Measurements from ENCODE around the gene IRAK1.

Gene IRAK1

DNA sequence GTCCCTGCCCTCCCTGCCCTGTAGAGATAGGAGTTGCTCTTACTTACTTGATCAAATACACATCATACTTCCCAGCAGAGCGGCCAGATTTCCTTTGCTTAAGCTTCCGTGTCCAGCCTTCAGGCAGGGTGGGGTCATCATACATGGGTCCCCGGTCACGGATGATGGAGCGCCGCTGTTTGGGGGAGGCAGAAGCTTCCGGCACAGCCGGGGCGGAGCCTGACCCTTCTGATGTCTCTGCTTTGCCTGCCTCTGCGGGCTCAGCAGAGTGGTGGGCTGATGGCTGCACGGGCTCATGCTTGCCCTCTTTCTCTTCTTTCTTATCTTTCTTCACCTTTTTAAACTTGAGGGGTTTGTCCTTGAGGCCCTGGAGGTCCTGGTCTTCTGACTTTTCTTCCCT lies 12.5 kb upstream of the IRAK1 start:
- H3K27me3 ChIP-seq (ENCODE audit: insufficient read depth, low read length, poor library complexity) = no peaks in the 10 kb centered on the region
- H2BK15ac ChIP-seq (replicated peaks; ENCODE audit: low read depth) = no peak overlapping the region
- no peaks in the 10 kb centered on the region for H3K79me1 ChIP-seq (ENCODE audit: low read length)
- no peak overlapping the region for H4K5ac ChIP-seq (ENCODE audit: low read length)
- no peaks in the 10 kb centered on the region for H3K4me1 ChIP-seq (ENCODE audit: control insufficient read depth, low read depth, low read length)
- no peak overlapping the region for H3K56ac ChIP-seq (ENCODE audit: low read length)
- no peak overlapping the region for H3K18ac ChIP-seq (ENCODE audit: low read length)
- no CpG with 5 or more reads among the region's 11 CpGs for WGBS (ENCODE audit: extremely low coverage, insufficient coverage, low lambda C conversion rate)
- H4K8ac ChIP-seq (ENCODE audit: low read depth, low read length) = no peak overlapping the region
- no peak overlapping the region for H3K4ac ChIP-seq (ENCODE audit: low read depth, low read length)
- no peak overlapping the region for H3K27ac ChIP-seq (ENCODE audit: low read depth, low read length)
- H3K9ac ChIP-seq (ENCODE audit: low read length) = no peak overlapping the region
- H3K4me2 ChIP-seq (ENCODE audit: low read length) = no peak overlapping the region
- DNase-seq = no peak
- H2BK5ac ChIP-seq (ENCODE audit: low read length) = no peak overlapping the region
- no peak overlapping the region for H2BK120ac ChIP-seq (ENCODE audit: low read depth, low read length)
- no peaks in the 10 kb centered on the region for H3K79me2 ChIP-seq (ENCODE audit: control insufficient read depth, insufficient read depth, low read length)
- no peaks in the 10 kb centered on the region for H3K36me3 ChIP-seq (ENCODE audit: control insufficient read depth, insufficient read depth, low read length)
- no peak overlapping the region for H3K4me3 ChIP-seq (ENCODE audit: low read length)
- no peak overlapping the region for H2AK5ac ChIP-seq (ENCODE audit: low read length)
- H3K23ac ChIP-seq (ENCODE audit: low read length) = no peak overlapping the region

GRCh38 chrX:154030715-154031305 lies 11.1 kb upstream of the IRAK1 start:
- Histone ChIP-seq H3K36me3 (ENCODE audit: control insufficient read depth, insufficient read depth, low read length) (no peaks in the 10 kb centered on the region), H3K4ac (ENCODE audit: low read depth, low read length) (no peak overlapping the region), H3K18ac (ENCODE audit: low read length) (no peak overlapping the region), H3K4me2 (ENCODE audit: low read length) (no peak overlapping the region), H4K5ac (ENCODE audit: low read length) (no peak overlapping the region), H3K4me3 (ENCODE audit: low read length) (no peak overlapping the region), H3K79me1 (ENCODE audit: low read length) (no peaks in the 10 kb centered on the region), H2BK120ac (ENCODE audit: low read depth, low read length) (no peak overlapping the region), H2AK5ac (ENCODE audit: low read length) (no peak overlapping the region), H2BK5ac (ENCODE audit: low read length) (no peak overlapping the region), H3K9ac (ENCODE audit: low read length) (no peak overlapping the region), H3K23ac (ENCODE audit: low read length) (no peak overlapping the region), H2BK15ac (replicated peaks; ENCODE audit: low read depth) (no peak overlapping the region), H3K79me2 (ENCODE audit: control insufficient read depth, insufficient read depth, low read length) (no peaks in the 10 kb centered on the region), H4K8ac (ENCODE audit: low read depth, low read length) (no peak overlapping the region), H3K27me3 (ENCODE audit: insufficient read depth, low read length, poor library complexity) (no peaks in the 10 kb centered on the region), H3K27ac (ENCODE audit: low read depth, low read length) (no peak overlapping the region), H3K56ac (ENCODE audit: low read length) (no peak overlapping the region), H3K4me1 (ENCODE audit: control insufficient read depth, low read depth, low read length) (no peaks in the 10 kb centered on the region)
- DNase-seq = no peak
- WGBS (ENCODE audit: extremely low coverage, insufficient coverage, low lambda C conversion rate) = no CpG with 5 or more reads among the region's 29 CpGs

DNA sequence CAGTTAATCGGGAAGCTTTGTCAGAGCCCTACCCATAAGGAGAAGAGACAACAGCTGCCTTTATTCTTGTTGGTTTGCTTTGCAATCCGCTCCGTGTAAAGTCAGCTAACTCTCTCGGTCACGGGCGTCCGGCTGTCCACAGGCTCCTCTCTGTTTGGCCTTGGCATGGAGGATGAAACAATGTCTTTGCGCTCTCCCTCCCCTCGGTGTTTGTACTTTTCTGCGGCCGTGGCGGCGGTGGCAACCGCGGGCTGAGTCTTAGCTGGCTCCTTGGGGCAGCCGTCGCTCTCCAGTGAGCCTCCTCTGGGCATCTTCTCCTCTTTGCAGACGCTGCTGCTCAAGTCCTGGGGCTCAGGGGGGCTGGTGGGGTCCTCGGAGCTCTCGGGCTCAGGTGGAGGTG lies 10.6 kb upstream of the IRAK1 start:
- Histone ChIP-seq H3K4ac (ENCODE audit: low read depth, low read length) (no peak overlapping the region), H3K79me1 (ENCODE audit: low read length) (no peaks in the 10 kb centered on the region), H2BK15ac (replicated peaks; ENCODE audit: low read depth) (no peak overlapping the region), H3K27ac (ENCODE audit: low read depth, low read length) (no peak overlapping the region), H3K23ac (ENCODE audit: low read length) (no peak overlapping the region), H3K9ac (ENCODE audit: low read length) (no peak overlapping the region), H2AK5ac (ENCODE audit: low read length) (no peak overlapping the region), H3K56ac (ENCODE audit: low read length) (no peak overlapping the region), H3K4me2 (ENCODE audit: low read length) (no peak overlapping the region), H3K18ac (ENCODE audit: low read length) (no peak overlapping the region), H3K4me1 (ENCODE audit: control insufficient read depth, low read depth, low read length) (no peaks in the 10 kb centered on the region), H4K5ac (ENCODE audit: low read length) (no peak overlapping the region), H3K4me3 (ENCODE audit: low read length) (no peak overlapping the region), H3K36me3 (ENCODE audit: control insufficient read depth, insufficient read depth, low read length) (no peaks in the 10 kb centered on the region), H3K79me2 (ENCODE audit: control insufficient read depth, insufficient read depth, low read length) (no peaks in the 10 kb centered on the region), H4K8ac (ENCODE audit: low read depth, low read length) (no peak overlapping the region), H2BK120ac (ENCODE audit: low read depth, low read length) (no peak overlapping the region), H3K27me3 (ENCODE audit: insufficient read depth, low read length, poor library complexity) (no peaks in the 10 kb centered on the region), H2BK5ac (ENCODE audit: low read length) (no peak overlapping the region)
- no CpG with 5 or more reads among the region's 20 CpGs for WGBS (ENCODE audit: extremely low coverage, insufficient coverage, low lambda C conversion rate)
- no peak for DNase-seq

- no peak overlapping the region for H4K5ac ChIP-seq (ENCODE audit: low read length)
- no peaks in the 10 kb centered on the region for H3K79me2 ChIP-seq (ENCODE audit: control insufficient read depth, insufficient read depth, low read length)
- no CpG with 5 or more reads among the region's 8 CpGs for WGBS (ENCODE audit: extremely low coverage, insufficient coverage, low lambda C conversion rate)
- no peak overlapping the region for H3K4me3 ChIP-seq (ENCODE audit: low read length)
- H3K36me3 ChIP-seq (ENCODE audit: control insufficient read depth, insufficient read depth, low read length) = no peaks in the 10 kb centered on the region
- no peaks in the 10 kb centered on the region for H3K27me3 ChIP-seq (ENCODE audit: insufficient read depth, low read length, poor library complexity)
- H2AK5ac ChIP-seq (ENCODE audit: low read length) = no peak overlapping the region
- no peak overlapping the region for H3K23ac ChIP-seq (ENCODE audit: low read length)
- no peaks in the 10 kb centered on the region for H3K4me1 ChIP-seq (ENCODE audit: control insufficient read depth, low read depth, low read length)
- no peak overlapping the region for H4K8ac ChIP-seq (ENCODE audit: low read depth, low read length)
- H3K4ac ChIP-seq (ENCODE audit: low read depth, low read length) = no peak overlapping the region
- H3K4me2 ChIP-seq (ENCODE audit: low read length) = no peak overlapping the region
- H3K56ac ChIP-seq (ENCODE audit: low read length) = no peak overlapping the region
- H2BK15ac ChIP-seq (replicated peaks; ENCODE audit: low read depth) = no peak overlapping the region
- no peak overlapping the region for H3K18ac ChIP-seq (ENCODE audit: low read length)
- H3K79me1 ChIP-seq (ENCODE audit: low read length) = no peaks in the 10 kb centered on the region
- no peak for DNase-seq
- H2BK5ac ChIP-seq (ENCODE audit: low read length) = no peak overlapping the region
- H3K9ac ChIP-seq (ENCODE audit: low read length) = no peak overlapping the region
- no peak overlapping the region for H3K27ac ChIP-seq (ENCODE audit: low read depth, low read length)
- no peak overlapping the region for H2BK120ac ChIP-seq (ENCODE audit: low read depth, low read length)
These were observed 9.7 kb upstream of the IRAK1 start for GRCh38 chrX:154029439-154029838.

- DNase-seq = no peak
- H3K4me2 ChIP-seq (ENCODE audit: low read length) = no peak overlapping the region
- H3K4me3 ChIP-seq (ENCODE audit: low read length) = no peak overlapping the region
- no peaks in the 10 kb centered on the region for H3K27me3 ChIP-seq (ENCODE audit: insufficient read depth, low read length, poor library complexity)
- no CpG with 5 or more reads among the region's 13 CpGs for WGBS (ENCODE audit: extremely low coverage, insufficient coverage, low lambda C conversion rate)
- no peak overlapping the region for H3K27ac ChIP-seq (ENCODE audit: low read depth, low read length)
- no peak overlapping the region for H2BK120ac ChIP-seq (ENCODE audit: low read depth, low read length)
- H2BK15ac ChIP-seq (replicated peaks; ENCODE audit: low read depth) = no peak overlapping the region
- no peak overlapping the region for H2BK5ac ChIP-seq (ENCODE audit: low read length)
- H3K9ac ChIP-seq (ENCODE audit: low read length) = no peak overlapping the region
- H3K56ac ChIP-seq (ENCODE audit: low read length) = no peak overlapping the region
- H4K8ac ChIP-seq (ENCODE audit: low read depth, low read length) = no peak overlapping the region
- no peaks in the 10 kb centered on the region for H3K79me1 ChIP-seq (ENCODE audit: low read length)
- no peaks in the 10 kb centered on the region for H3K79me2 ChIP-seq (ENCODE audit: control insufficient read depth, insufficient read depth, low read length)
- no peak overlapping the region for H3K18ac ChIP-seq (ENCODE audit: low read length)
- H2AK5ac ChIP-seq (ENCODE audit: low read length) = no peak overlapping the region
- no peak overlapping the region for H3K23ac ChIP-seq (ENCODE audit: low read length)
- H3K4ac ChIP-seq (ENCODE audit: low read depth, low read length) = no peak overlapping the region
- H3K36me3 ChIP-seq (ENCODE audit: control insufficient read depth, insufficient read depth, low read length) = no peaks in the 10 kb centered on the region
- no peaks in the 10 kb centered on the region for H3K4me1 ChIP-seq (ENCODE audit: control insufficient read depth, low read depth, low read length)
- H4K5ac ChIP-seq (ENCODE audit: low read length) = no peak overlapping the region
These were observed 8.9 kb upstream of the IRAK1 start for GRCh38 chrX:154028502-154029184.

- Histone ChIP-seq H3K9ac (ENCODE audit: low read length) (no peak overlapping the region), H3K4me2 (ENCODE audit: low read length) (no peak overlapping the region), H3K27me3 (ENCODE audit: insufficient read depth, low read length, poor library complexity) (no peaks in the 10 kb centered on the region), H3K4ac (ENCODE audit: low read depth, low read length) (no peak overlapping the region), H2BK5ac (ENCODE audit: low read length) (no peak overlapping the region), H3K36me3 (ENCODE audit: control insufficient read depth, insufficient read depth, low read length) (no peaks in the 10 kb centered on the region), H3K23ac (ENCODE audit: low read length) (no peak overlapping the region), H3K27ac (ENCODE audit: low read depth, low read length) (no peak overlapping the region), H3K79me2 (ENCODE audit: control insufficient read depth, insufficient read depth, low read length) (no peaks in the 10 kb centered on the region), H4K5ac (ENCODE audit: low read length) (no peak overlapping the region), H3K18ac (ENCODE audit: low read length) (no peak overlapping the region), H2BK120ac (ENCODE audit: low read depth, low read length) (no peak overlapping the region), H3K79me1 (ENCODE audit: low read length) (no peaks in the 10 kb centered on the region), H2BK15ac (replicated peaks; ENCODE audit: low read depth) (no peak overlapping the region), H3K56ac (ENCODE audit: low read length) (no peak overlapping the region), H3K4me3 (ENCODE audit: low read length) (no peak overlapping the region), H4K8ac (ENCODE audit: low read depth, low read length) (no peak overlapping the region), H3K4me1 (ENCODE audit: control insufficient read depth, low read depth, low read length) (no peaks in the 10 kb centered on the region), H2AK5ac (ENCODE audit: low read length) (no peak overlapping the region)
- no CpG with 5 or more reads among the region's 1 CpG for WGBS (ENCODE audit: extremely low coverage, insufficient coverage, low lambda C conversion rate)
- no peak for DNase-seq
These were observed 8.3 kb upstream of the IRAK1 start for GRCh38 chrX:154027986-154028385.

All from mesendoderm (in vitro differentiated cells).